Spleen (tissue), 7 donors: Measurements from ENCODE around the gene CD1C.

Experiments used
- CTCF ChIP-seq, 11 experiments: fragments of 200-600 bp in 7 of 11; fragments of 450-650 bp in 4 of 11; sonication (generic) in 4 of 11; IDR thresholded peaks in 8 of 11; conservative IDR thresholded peaks in 3 of 11; 1 replicate in 7 of 11; 2 replicates in 4 of 11; pipeline versions ENCODE4 v1.4.0 to v1.8.0; 2016 to 2021; ENCODE audit warnings: antibody characterized with exemption in 11 of 11, inconsistent platforms in 4 of 11, mild to moderate bottlenecking in 1 of 11
- POLR2AphosphoS5 ChIP-seq, 3 donors: sonication (generic); formaldehyde crosslinking; IDR thresholded peaks; one replicate each; pipeline ENCODE4 v1.5.1; 2017; ENCODE audit warnings: antibody characterized with exemption in 3 of 3
- donor health status: DM: no; HTN: no; CAD: no; lungs with moderate emphysema.
- donor health status: DM: no; HTN: no; CAD: no.
- donor health status: DM: no; HTN: no; CAD: no.

GRCh38 chr1:158249646-158250045 is 40.1 kb upstream of the CD1C start:
- TF ChIP-seq CTCF (IDR thresholded peaks at IDR 0.05 in 8 of 11, conservative IDR thresholded peaks at IDR 0.05 in 3 of 11): no peak
- TF ChIP-seq POLR2AphosphoS5 (IDR thresholded peaks at IDR 0.05): no peak
